Putamen (tissue), 1 donor: ENCODE measurements around the gene LRRC71.

Source experiments
- DNase-seq: peaks from one replicate; pipeline ENCODE4 v3.0.0-alpha.2; 2016; ENCODE audit warnings: low spot score

The LRRC71 gene

DNA sequence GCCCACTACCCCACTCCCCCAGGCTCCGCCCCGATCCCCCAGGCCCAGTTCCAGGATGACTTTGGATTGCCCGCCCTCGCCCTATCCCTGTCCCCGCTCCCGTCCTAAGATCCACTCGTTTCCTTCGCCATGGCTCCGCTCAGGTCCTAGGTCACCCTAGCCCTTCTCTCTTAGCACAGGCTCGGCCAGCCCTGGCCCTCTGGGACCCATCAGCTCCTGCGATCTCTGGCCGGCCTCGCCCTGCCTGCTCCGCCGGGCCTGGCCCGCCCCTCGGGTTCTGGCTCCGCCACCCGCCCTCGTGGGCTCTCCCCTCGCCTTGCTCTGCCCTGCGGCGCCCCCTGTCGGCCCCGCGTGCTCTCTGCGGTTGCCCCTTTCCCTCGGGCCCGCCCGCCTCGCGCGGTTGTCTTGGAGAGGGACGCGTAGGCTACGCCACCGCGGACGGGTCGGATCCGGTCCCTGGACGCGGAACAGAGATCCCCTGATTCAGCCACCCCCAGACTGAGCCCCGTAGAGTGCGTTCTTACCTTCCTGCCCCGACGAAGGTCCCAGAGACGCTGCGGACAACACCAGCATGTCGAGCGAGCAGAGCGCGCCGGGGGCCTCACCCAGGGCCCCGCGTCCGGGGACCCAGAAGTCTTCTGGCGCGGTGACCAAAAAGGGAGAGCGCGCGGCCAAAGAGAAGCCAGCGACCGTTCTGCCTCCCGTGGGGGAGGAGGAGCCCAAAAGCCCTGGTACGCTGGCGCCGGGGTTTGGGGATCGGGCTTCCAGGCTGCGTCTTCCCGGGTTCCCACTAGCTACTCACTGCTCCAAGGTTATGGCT is at the start of gene LRRC71:
Gene LRRC71, plus strand, starts transcription at position 400 of the 820 bp plus-strand sequence. Its CDS starts 172 bp downstream, at position 572.
- DNase-seq: peak; percentile 36

DNA sequence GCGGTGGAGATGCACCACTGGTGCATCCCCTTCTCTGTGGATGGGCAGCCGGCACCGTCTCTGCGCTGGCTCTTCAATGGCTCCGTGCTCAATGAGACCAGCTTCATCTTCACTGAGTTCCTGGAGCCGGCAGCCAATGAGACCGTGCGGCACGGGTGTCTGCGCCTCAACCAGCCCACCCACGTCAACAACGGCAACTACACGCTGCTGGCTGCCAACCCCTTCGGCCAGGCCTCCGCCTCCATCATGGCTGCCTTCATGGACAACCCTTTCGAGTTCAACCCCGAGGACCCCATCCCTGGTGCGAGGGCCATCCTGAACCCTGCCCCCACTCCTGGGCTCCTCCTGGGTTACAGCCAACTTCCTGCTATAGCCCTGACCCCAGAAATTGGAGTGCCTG is 46.8 kb upstream of the LRRC71 start:
- DNase-seq: no peak

DNA sequence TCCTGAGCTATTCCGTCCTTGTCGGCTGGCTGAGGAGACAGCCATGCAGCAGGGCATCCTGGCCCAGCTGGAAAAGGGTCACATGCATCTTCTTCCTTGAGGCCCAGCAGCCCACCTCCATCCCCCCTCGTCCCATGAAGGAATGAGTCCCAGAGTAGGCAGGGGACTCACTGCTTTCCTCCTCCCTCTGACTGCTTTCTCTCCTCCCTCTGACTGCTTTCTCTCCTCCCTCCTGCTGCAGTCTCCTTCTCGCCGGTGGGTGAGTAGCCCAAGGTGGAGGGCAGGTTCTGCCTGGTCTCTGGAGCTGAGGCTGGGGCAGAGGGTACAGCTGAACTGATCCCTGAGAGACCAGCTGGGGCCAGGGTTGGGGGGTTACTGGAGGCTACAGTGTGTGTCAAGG is 46.3 kb upstream of the LRRC71 start:
- no peak for DNase-seq

DNA sequence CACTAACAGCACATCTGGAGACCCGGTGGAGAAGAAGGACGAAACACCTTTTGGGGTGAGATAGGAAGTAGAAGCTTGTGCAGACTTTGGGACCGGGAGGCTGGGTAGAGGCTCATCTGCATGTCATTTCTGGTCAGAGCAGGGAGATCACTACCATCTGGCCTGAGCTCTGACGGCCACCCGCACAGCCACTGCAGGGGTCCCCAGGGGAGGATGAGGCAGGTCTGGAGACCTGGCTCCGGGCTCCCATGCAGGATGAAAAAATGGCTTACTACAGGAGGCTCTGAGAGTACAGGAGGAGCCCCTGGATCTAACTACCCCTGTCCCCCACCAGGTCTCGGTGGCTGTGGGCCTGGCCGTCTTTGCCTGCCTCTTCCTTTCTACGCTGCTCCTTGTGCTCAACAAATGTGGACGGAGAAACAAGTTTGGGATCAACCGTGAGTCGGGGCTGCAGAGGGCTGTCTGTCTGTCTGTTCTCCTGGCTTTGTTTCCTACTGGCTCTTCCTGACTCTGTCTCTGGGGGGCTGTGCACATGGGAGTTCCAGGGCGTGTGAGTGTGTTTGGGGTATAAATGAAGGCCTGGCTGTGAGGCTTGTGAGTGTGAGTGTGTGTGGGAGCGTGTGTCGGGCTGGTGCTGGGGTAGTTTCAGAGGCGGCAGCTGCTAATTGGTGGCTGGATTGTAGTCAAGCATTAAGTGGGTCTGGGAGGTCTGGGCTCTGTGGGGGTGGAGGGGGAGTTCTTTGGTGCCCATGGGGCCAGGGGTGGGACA is 45.7 kb upstream of the LRRC71 start:
- no peak for DNase-seq

DNA sequence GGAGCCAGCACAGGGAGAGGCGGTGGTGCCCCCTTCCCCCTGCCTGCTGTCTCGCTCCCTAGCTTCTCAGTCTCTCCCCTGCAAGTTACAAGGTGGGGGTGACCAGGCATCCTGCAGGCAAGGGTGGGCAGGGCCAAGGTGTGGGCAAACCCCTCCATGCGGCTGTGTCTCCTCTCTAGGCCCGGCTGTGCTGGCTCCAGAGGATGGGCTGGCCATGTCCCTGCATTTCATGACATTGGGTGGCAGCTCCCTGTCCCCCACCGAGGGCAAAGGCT is 45.2 kb upstream of the LRRC71 start:
- DNase-seq: no peak

DNA sequence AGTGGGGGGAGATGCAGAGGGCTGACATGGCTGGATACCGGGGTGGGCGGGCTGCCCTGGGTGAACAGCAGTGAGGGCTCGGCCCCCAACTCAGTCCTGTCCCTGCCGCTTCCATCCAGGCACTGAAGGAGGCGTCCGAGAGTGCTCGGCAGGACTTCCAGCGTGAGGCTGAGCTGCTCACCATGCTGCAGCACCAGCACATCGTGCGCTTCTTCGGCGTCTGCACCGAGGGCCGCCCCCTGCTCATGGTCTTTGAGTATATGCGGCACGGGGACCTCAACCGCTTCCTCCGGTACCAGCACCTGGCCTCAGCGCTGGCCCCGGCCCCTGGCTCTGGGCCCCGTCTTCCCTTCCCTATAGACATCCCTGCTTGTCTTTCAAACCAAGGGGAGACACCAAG is 44.2 kb upstream of the LRRC71 start:
- DNase-seq: no peak

DNA sequence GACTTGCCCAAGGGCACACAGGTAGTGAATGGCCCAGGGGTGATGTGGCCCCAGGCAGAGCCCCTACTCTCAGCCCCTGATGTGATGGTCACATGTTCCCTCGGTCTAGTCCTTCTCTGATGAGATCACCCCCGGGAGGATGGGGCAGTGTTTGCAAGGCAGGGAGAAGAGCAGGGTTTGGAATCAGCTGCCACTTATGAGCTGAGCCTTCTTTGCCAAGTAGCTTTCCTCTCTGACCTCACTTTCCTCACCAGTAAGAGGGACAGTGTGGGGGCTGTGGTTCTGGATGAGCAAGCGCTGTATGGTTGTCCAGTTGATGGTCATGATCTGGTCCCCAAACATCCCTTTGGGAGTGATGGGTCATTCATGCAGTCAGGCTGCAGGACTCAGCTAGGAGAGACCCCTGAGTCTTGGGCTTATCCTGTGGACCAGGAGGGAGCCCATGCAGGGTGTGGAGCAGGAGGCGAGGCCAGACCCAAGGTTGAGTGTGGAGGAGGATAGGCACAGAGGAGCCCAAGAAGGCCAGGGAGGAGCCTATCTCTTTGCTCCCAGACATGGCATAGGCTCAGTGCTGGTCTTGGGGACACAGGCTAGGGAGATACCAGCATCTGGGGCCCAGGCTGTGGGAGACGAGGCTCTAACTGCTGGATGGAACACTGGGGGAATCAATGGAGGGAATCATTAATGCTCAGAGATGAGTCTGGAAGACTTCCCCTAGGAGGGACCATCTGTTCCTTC is 42.8 kb upstream of the LRRC71 start:
- no peak for DNase-seq

DNA sequence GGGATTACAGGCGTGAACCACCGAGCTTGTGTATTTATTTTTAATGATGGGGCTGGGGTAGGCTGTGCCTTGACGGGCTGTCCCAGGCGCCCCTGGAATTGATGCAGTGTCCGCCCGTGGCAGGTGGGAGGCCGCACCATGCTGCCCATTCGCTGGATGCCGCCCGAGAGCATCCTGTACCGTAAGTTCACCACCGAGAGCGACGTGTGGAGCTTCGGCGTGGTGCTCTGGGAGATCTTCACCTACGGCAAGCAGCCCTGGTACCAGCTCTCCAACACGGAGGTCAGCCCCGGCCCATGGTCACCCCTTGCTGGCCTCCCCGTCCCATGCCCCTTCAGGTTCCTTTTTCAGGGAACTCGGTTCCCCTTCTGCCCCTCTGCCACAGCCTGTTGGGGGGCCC is 40.6 kb upstream of the LRRC71 start:
- no peak for DNase-seq

DNA sequence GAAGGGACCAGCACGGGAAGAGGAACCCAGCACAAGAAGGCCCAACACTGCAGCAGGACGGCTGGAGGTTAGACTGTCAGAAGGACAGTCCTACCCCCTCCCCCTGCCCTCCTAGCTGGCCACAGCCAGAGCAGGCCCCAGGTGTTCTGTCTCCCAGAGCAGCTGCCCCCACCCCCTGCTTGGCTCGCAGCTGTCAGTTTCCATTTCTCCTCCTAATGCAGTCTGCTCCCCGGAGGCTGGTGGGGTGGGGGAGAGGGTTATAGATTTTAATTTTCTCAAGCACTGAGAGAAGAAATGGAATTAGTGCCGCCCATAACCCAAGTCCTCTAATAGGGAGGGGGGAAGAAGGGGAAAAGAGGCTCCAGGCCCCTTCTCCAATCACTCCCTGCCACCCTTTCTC is 40.0 kb upstream of the LRRC71 start:
- DNase-seq: no peak

DNA sequence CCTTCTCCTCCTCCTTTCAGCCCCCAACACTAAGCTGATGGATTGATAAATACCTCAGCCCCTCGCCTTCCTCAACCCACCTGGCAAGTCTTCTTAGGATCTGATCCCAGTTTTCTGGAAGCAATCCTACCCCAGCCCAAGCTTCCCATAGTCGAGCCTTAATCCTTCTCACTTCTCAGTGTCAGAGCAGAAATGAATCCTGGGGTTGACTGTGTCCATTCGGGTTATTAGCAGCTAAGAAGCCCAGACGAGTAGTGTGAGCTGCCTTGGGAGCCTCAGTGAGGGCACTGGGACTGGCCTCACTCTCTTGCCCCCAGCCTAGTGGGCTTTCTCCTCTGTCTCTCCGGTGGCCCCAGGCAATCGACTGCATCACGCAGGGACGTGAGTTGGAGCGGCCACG is 39.3 kb upstream of the LRRC71 start:
- no peak for DNase-seq

DNA sequence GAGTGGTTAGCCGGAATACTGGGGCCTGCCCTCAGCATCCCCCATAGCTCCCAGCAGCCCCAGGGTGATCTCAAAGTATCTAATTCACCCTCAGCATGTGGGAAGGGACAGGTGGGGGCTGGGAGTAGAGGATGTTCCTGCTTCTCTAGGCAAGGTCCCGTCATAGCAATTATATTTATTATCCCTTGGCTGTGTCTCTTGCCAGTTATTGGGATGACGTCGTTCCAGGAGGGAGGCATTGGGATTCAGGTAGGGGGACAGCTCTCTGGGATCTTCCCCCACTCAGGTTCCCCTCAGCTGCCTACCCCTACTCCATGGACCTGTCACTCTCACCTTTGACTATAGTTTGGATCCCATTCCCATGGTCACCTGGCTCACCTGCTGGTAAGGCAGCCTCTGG is 38.8 kb upstream of the LRRC71 start:
- DNase-seq: no peak

DNA sequence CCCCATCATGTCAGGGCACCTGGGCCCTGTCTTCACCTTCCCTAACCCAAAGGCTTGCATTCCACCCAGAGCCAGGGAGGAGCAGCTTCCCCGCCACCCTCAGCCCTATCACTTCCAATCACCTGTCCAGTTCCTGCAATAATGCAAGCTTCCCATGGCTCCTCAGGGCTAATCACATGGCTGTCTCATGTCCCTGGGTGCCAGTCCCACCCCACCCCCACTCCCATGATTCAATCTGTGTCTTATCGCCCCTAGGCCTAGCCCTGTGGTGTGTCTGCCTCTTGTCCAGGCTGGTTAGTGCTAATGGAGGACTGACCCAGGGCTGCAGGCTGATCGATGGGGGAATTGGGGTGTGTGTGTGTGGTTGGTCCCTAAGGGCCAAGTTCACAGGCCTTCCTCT is 37.9 kb upstream of the LRRC71 start:
- DNase-seq: no peak

DNA sequence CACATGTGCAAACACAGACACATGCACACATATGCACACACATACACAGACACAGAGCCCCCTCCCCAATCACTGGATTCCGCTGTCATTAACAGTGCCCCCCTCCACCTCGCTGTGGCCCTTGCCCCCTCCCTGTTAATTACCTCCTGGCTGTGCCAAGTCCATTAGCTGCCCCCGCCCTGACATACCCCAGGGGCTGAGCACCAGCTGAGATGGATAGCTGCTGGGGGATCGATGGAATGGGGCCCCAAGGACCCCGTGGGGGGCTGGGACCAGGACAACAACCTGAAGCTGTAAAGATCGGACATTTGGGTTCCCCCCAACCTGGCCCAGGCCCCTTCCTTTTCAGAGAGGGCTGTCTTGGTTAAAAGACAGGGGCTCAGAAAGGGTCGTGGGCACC is 36.5 kb upstream of the LRRC71 start:
- DNase-seq: no peak

DNA sequence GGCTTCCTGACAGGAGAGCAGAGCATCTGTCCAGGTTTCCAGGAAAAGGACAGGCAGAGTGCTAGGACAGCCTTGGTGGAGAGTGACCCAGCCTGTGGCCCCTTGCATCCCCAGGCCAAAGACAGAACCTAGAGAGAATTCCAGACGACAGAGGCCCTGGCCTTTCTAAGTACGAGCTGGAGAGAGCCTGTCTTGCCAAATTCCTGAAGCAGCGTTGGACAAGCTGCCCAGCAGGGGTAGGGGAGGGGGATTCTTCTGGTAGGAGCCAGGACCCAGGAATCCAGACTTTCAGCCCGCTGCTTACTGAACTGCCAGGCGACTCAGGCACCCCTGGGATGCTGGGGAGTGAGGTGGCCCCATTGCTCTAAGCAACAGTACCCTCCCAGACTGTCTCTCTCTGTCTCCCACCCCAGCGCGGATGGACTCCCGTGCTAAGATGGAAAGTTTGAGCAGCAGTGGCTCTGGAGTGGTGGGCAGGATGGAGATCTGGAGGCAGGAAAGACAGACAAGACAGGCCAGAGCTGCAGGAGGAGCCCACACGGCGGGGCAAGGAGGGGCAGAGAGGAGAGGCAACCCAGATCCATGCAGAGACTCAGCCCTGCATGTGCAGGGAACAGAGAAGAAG is 35.8 kb upstream of the LRRC71 start:
- DNase-seq: no peak

DNA sequence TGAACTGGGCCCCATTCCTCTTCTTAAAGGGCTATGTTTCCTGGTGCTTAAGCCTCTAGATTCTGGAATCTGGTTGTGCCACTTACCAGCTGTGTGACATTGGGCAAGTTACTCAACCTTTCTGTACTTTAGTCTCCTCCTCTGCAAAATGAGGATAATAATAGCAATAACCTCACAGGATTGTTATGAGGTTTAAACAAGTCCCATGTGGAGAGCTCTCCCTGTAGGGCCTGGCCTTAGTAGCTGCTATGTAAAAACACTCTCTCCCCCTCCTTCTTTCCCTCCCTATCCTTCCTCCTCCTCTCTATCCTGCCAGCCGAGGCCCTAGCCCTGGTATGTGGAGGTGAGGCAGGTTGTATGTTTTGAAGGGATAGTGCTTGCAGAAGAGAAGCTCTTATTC is 35.1 kb upstream of the LRRC71 start:
- no peak for DNase-seq

DNA sequence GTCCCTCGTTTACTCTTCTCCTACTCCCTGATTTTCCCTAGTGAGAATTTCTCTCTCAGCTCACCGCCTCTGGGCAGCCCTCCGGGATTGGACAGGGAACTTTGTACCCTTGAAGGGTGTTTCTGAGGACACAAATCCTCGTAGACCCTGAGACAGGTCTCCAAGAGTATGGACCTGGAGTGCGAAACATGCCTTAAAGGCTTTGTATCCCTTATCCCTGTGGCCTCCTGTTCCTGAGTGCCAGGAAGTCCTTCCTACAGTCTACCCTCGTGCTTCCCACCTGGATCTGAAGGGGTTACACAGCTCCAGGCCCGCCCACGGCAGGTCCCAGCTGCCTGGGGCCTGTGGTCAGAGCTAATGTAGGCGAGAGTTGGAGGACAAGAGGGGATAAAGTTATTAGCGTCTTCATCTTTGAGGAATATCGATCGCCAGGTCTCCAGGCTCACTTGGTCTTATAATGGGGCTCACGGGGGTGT is 34.5 kb upstream of the LRRC71 start:
- DNase-seq: no peak

DNA sequence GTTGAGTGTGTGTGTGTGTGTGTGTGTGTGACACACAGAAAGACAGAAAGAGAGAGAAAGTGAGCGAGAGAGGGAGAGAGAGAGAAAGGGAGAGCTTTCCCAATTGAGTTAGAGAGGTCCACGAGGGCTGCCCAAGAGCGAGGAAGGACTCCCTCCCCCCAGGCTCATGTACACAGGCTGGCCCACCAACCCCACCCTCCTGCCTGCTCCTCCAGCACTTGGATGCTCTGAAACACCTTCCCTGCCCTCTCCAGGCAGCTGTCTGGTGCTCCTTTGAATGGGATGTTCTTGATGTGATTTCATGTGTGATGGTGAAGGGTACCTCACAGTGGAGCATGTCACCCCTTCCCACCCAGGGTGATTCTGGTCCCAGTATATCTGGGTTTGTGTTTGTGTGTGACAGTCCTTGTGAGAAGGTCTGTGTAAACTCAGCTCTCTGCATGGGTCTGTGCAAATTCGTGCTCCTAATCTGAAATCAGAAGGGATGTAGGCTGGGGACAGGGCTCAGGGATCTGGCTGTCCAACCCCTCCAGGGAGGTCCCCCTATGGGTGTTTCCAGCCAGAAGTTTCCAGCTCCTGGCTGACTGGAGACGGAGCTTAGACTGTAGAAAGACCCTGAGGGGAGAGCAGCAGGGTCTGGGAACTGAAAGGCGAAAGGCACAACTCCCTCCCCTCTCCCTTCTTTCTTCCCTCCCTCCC is 33.7 kb upstream of the LRRC71 start:
- DNase-seq: no peak

DNA sequence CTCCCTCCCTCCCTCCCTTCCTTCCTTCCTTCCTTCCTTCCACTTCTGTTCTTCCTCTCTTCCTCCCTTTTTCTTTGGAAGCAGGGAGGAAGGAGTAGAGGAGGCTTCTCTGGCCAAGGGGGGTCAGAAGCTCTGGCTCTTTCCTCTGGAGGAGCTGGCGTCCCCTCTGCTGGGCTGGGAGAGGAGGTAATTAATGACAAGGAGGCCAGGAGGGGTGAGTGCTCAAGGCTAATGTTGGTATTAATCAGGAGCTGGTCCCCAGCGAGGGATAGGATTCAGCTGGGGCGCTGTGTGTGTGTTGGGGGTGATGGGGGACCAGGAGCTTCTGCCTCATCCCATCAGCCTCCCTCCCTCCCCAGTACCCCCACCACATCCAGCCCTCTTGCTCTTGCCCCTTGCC is 33.1 kb upstream of the LRRC71 start:
- no peak for DNase-seq

DNA sequence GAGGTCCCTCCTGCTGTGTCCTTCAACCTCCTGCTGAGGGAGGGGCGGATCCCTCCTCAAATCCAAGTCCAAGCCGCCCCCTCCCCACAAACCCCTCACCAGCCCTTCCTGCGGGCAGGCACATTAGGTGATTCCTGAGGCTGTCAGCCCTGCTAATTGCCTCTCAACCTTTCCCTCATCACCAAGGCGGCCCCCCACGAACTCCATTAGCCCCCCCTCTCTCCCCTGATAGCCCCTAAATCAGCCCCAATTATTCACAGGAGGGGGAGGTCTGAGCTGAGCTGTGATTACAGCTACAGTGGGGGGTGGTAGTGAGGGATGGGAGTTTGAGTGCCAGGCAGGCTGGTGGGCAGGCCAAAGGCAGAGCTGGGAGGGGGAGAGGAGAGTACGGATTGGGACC is 32.7 kb upstream of the LRRC71 start:
- no peak for DNase-seq

DNA sequence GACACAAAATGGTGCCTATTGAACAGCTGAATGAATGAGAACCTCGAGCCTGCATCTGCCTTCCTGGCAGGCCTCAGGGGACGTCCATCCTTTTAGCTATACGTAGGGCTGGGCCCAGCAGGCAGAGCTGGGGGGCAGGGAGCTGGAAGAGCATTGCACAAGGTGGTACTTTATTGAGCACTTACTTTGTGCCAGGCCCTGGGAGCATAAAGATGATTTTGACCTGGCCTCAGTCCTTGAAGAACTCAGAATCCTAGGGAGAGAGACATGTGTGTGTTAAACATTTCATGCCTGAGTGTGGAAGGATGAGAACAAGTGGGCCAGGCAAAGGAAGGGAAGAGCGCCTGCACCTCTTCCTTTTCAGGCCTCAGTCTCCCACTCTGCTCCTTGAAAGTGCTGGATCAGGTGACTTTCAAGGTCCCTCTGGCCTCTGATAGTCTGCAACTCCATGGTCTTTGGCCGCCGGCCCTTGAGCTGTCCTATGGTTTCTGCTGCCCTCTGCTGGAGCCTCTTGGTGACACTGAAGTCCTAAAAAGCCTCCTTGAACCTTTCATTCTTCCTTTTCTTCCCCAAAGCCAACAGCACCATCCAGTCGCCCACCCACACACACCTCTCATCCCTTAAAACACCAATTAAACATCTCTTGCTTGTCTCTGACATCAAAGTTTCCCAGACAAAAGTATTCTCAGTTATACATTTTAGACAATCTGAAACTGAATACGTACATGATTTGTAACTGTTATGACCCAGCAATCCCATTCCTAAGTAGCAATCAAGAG is 30.4 kb upstream of the LRRC71 start:
- peak; percentile 66 for DNase-seq
